Right forelimb (tissue), 1 donor: ENCODE results near the gene KRCC1.
"Not testable (repeated sequence)": the region's sequence is repeated elsewhere in the genome, so short reads cannot be mapped to it uniquely, and the experiment has no call there.

Experiments used
- DNase-seq: peaks from one replicate; pipeline ENCODE4 v3.0.0-alpha.2; 2018

The KRCC1 gene

DNA sequence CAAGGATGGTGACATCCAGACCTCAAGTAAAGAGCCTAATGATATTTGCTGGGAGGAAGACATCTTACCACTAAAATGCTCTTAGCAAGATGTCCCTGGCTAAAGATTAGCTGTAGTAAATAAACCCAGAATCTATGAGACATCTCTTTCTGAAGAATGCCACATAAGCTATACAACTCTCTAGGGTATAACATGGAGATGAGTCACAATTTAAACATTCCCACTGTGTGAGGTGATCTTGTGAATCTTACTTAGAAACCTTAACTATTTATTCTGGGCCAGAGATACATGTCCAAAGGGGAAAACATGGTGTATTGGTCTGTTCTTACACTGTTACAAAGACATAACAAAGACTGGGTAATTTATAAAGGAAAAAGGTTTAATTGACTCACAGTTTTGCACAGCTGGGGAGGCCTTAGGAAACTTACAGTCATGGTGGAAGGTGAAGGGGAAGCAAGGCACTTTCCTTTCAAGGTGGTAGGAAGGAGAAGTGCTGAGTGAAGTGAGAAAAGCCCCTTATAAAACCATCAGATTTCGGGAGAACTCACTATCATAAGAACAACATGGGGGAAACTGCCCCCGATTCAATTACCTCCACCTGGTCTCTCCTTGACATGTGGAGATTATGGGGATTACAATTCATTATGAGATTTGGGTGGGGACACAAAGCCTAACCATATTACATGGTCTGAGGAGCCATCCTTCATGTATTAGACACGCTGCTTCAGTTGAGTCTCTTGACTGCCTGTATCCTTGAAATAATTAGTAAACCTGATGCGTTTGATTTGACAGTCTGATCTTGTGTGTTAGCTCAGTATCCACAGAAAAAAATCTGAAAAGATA lies 17.1 kb downstream of the KRCC1 start:
- no peak for DNase-seq

DNA sequence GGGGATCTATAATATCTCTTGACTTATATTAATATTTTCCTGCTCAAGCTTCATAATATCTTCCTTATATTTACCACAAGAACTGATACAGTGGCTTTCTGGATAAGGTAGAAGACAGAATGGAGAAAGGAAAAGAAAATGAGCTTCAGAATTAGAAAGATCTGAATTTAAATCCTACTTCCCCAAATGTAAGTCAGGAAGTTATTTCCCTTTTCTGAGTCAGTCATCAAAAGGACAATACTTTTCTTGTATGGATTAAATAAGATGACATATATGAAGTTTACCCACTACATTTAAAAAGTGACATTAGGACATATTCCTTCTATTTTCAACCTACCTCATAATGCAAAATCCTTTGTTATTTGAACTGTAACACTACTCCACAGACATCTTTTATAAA lies 19.0 kb downstream of the KRCC1 start:
- no peak for DNase-seq

DNA sequence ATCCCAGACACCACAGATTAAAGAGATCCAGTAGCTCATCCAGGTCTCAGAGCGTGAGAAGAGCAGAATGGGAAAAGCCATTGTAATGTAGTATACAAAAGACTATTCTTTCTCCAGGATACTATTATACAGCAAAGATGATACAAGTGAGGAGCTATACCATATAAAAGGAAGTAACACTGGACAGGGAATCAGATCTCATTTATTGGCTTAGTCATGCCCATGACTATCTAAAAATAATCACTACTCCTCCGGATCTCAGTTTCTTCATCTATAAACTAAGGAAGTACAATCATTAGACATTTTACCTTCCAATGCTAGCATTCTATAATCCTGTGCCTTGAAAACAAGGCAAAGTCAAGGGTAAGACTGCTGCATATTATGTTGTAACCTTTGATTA lies 19.4 kb downstream of the KRCC1 start:
- no peak for DNase-seq

DNA sequence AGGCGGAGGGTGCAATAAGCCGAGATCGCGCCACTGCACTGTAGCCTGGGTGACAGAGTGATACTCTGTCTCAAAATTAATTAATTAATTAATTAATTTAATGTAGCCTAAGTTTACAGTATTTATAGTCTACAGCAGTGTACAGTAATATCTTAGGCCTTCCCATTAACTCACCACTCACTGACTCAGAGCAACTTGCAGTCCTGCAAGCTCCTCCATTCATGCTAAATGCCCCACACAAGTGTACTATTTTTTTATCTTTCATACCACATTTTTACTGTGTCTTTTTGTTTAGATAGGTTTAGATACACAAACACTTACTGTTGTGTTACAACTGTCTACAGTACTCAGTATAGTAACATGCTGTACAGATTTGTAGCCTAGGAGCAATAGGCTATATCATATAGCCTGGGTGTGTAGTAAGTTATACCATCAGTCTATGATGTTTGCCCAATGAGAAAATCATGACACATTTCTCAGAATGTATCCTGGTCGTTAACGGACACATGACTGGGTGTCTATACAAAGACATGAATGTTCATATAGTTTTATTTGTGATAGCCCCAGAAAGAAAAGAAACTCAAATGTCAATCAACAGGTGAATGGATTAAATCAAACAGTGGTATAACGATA lies 23.4 kb downstream of the KRCC1 start:
- no peak for DNase-seq

DNA sequence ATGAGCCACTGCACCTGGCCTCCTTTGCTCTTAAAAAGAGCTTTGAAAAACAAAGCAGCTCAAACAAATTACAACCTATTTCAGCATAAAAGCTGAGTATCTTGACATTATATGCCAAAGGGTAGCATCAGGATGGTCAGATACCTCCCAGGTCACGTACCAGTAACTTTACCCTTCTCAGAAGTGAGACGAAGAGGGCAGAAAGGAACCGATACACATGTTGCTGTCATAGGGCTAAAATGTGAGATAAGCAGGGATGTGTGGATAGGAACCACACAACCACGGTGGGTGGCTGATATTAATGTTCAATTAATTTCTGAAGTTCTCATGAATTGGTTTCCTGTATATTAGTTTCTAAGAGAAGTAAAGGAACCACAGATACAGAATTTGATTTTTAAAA lies 26.7 kb downstream of the KRCC1 start:
- DNase-seq = no peak

DNA sequence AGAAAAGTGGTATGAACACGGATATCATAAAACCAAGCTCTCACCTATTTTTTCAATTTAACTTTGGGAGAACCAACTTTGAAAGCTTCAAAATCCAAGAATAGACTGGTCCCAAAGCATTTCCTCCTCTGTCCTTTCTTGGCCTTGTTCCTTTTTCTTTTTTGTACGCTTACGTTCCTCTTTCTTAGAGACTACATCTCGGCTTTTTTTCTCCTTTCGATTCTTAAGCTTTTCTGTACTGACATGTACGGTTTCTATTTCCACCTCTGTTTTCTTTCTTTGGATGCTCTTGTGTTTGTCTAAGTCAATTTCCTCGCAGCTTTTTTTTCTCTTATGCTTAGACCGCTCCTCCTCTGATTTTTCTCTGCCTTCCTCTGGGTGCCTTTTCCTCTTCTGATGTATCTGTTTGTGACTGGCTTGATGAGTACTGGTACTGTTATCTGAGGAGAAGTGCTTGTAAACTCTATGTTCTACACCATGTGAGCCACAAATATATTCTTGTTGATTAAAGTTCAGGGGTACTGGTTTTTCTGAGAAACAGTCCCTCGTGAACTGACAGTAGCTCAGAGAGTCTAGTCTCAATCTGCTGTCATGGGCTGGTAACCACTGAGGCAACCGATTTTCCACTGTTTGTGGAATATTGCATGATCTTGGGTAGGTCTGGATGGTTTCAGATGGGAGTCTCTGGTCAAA lies 27.7 kb downstream of the KRCC1 start:
- DNase-seq = no peak

DNA sequence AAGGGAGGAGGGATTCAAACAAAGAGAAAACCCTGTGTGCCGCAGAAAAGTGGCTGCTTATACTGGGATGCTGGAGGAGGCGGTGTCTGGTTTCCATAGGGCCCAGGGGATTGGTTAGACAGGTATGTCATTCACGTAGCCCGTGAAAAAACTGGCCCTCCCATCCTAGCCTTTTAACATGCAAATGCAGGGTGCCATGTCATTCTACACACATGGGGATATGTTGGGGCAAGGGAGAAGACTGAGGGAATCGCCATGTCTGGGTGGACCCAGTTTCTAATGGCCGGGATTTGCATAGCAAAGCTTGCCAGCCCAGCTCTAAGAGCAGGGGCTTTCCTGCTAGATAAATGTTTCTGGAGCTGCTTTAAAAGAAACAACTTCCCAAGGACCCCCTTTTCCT lies 31.1 kb downstream of the KRCC1 start:
- DNase-seq = no peak

DNA sequence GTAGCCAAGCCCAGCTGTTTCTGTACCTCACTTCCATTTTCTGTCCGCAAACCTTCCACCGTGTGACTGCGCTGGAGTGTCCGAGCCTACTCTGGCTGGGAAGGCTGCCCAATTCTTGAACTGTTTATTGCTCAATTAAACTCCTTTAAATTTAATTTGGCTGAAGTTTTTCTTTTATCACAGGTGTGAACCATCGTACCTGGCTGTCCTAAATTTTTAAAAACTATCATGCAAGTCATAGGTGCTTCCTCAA lies 33.0 kb downstream of the KRCC1 start:
- no peak for DNase-seq

DNA sequence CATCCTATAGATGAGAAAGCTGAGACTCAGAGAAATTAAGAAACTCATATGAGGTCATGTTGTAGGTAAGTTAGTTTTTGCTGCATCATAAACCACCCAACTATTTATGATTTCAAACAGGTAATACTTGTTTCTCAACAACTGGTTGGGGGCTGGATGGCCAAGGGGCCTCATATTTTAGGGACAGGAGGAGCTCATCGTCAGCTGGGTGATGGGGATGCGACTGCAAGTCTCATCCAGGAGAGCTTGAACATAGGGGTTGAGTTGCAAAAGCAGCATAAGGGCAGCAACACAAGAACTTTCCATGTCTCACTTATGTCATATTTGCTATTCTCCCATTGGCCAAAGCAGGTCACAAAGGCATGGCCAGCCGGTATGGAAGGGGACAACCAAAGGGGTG lies 35.6 kb downstream of the KRCC1 start:
- DNase-seq = no peak

DNA sequence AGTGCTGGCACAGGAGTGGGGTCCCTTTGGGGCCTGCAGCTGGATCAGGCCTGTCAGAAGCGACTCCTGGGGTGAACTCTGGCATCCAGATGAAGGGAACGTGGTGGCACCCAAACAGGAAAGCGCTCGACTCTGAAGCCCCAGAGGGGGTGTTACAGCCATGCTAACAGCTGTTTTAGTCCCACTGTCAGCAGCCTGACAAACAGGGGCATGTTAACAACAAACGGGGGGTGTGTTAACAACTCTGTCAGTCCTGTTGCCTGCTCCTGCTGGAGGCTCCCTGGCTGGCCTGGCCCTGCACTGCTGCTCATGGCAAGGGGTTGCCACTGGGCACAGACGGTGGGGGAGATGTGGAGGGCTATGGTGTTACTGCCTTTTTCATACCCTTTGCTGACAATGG lies 36.7 kb downstream of the KRCC1 start:
- DNase-seq = no peak

DNA sequence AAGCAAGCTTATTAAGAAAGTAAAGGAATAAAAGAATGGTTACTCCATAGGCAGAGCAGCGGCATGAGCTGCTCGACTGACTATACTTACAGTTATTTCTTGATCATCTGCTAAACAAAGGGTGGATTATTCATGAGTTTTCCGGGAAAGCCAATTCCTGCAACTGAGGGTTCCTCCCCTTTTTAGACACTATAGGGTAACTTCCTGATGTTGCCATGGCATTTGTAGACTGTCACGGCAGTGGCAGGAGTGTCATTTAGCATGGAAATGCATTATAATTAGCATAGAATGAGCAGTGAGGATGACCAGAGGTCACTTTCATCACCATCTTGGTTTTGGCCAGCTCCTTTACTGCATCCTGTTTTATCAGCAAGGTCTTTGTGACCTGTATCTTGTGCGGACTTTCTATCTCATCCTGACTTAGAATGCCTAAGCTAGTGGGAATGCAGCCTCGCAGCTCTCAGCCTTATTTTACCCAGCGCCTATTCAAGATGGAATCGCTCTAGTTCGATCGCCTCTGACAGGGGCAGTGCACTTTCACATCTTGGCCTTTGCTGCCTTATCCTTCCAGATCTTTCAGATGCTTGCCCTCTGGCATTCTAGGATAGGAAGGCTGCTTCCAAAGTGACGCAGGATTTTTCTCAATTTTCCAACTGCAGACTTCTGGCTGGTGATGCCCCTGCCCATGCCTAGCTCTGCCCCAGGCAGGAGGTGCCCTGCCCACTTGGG lies 37.3 kb downstream of the KRCC1 start:
- DNase-seq = not testable (repeated sequence)

DNA sequence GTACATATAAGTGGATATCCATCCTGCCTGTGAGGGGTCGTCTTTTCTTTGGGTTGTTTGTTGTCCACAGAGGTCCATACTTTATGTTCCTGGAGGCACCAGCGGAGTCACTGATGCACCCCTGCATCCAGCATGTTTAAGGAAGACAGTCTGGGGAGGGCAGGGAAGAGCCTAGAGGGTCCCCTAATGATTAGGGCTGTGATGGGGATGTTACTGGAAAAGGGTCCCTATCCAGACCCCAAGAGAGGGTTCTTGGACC lies 37.9 kb downstream of the KRCC1 start:
- not testable (repeated sequence) for DNase-seq

DNA sequence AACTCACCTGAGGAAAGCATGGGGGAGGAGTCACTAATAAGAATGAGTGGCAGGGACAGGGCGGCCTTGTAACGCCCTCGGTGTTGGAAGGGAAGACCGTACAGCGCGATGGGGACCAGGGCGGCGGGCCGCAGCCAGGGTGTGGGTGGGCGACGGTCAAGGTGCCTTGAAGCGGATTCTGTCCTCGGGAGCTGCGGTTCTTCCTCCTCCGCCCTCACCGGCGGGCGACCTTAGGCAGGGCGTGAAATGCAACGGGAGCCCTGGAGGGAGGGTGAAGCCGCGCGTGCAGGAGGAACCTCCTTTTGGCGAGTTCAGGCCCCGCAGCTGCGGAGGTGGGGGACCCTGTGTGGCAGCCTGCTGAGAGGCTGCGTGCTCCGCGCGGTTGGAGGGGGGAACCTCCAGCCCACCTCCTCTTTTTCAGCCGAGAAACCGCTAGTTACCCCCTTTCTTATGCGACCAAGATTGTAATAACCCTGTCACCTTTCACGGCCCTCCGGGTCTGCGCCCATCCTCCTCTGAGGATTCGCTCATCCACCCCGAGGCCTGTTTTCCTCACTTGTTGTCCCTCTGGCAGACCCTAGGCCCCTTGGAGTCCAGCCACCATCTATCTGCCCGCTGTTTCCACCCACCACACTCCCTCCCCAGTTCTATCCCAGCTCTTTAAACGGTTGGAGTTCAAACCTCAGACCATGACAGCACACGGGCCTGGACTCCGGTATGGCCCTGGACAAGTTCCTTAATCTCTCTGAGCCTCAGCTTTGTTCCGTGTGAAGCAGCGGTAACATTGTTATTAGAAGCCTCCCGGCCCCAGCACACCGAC lies 38.4 kb downstream of the KRCC1 start:
- no peak for DNase-seq

DNA sequence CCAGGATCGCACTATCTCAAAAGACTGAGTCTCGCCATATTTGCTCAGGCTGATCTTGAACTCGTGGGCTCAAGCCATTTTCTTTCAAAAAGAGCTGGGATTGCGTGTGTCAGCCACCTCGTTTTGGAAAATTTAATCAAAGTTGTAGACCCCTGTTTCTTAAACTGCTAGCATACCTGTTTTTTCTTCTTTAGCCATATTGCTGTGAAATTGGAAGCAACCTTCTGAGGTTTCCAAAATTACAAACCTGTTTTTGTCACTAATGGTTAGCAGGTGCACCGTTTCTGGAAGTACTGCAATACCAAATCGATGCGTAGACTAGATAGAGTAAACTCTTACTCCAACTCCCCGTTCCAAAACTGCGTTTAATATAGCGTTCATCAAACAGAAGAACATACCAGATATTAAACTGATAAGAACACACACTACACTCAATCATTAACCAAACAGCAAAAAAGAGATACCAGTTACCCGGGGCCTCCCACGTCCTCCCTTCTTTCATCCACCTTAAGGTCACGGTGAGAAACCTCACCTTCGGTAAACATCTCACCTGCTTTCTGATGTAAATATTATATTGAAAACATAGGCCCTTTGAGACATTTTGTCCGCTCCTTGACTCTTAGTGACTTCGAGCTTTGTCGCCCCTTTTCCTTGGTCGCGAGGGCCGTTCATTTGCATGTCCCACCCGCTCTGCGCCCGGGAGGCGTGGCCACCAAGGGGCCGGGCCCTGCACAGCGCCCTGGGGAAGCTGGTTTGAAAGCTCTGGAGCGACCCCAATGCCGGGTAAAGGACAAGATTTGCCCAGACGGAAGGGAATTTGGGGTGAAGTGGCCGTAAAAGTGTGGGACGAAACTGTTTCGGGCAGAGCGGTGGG lies 39.3 kb downstream of the KRCC1 start, which contains the start of gene RNU2-63P:
RNU2-63P (minus strand) TSS at position 462 of the 874 bp plus-strand sequence.
- peak; percentile 83 for DNase-seq

DNA sequence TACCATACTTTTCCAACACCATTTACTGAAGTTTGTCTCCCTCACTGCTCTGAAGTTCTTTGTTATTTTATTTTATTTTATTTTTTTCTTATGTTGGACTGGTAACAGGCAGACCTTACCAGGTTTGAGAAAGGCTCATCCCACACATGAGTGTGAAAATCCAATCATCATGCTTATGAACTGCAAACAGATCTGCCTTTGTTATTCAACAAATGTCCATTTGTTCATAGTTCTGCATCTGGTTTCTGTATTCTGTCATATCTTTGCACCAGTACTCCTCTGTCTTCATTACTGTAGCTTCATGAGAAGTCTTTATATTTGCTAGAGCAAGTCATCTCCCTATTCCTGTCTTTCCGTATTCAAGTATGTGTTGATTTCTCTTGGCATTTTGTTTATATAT lies 44.6 kb downstream of the KRCC1 start:
- DNase-seq = no peak

DNA sequence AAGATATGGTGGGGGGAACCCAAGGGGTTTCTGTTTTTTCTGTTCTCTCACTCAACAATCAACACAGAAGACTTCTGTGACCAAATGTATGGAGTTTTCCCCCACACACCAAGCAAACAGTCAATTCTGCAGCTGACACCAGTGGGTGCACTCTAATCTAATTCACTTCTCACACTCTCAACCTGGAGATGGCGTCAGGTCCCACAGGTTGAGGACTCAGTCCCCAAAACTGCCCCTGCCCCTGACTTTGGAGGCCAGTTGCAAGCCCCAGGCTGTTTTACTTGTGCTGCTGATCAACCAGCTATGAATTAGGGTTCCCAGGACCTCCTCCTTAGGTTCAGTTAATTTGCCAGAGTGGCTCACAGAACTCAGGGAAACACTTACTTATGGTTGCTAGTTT lies 45.4 kb downstream of the KRCC1 start:
- DNase-seq = no peak

DNA sequence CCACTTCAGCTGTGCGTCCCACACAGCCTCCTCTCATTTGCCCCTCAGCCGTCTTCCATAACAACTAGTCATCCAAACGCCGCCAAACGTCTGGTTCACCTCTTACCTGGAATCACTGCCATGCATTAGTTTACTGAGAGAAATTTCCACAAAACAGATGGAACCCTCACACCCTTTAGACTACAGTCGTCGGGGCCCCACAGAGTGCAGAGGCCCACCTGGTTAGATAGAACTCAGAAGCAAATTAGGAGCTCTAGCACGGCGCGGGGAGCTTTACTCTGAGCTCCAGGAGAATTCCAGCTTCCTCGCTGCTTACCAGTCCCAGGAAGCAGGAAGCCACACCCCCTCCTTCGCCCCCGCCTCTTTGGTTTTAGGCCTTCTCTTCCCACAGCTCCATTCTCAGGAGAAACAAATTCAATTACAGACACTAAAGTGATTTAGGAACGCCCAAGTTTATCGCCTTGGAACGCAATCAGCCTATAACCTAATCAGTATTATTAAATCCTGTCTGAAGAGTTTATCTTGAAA lies 48.6 kb downstream of the KRCC1 start:
- DNase-seq = no peak

DNA sequence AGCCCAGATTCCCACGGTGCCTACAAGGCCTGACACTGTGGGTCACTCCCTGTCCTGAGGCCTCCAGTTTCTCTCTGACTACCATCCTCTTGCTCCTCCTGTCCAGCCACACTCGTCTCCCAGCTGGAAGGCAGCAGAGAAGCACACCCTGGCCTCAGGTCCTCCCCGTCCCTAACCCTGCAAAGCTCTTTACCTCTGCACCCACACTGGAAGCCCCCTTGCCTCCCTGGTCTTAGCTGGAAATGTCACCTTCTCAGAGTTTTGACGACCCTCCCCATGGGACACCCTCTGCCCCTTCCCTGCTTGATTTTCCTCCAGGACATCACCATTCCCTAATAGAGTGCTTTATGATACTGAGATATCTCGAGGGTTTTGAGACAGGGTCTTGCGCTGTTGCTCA lies 49.8 kb downstream of the KRCC1 start:
- DNase-seq = no peak

DNA sequence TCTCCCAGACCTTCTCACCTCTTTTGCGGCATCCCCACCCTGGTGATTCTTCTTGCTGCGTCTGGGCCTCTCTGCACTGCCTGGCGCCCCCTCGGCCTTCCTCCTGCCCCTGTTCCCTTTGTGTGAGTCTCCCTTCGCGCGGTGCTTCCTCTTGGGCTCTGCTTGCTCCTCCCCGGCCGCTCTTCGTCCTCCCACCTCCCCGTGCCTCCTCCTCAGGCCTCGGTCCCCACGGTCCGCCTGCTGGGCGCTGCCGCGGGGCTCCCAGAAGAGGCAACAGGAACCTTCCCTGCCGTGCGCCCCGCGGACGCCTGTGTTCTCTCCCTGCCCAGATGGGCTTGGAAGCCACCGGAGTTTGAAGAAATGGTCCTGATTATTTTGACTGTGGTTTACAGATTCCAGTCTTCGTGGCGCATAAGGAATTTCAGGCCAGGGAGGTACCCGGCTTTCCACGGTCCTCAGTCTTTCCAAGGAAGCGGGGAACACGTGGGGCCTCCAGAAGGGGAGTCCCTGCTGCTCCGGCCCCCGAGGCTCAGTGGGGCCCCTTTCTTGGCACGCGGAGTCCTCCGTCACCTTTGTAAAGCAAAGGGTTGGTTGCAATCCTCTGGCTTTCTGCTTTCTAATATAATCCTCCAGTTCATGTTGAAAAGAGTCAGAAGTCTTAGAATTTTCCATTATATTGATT lies 52.4 kb downstream of the KRCC1 start:
- DNase-seq = no peak

DNA sequence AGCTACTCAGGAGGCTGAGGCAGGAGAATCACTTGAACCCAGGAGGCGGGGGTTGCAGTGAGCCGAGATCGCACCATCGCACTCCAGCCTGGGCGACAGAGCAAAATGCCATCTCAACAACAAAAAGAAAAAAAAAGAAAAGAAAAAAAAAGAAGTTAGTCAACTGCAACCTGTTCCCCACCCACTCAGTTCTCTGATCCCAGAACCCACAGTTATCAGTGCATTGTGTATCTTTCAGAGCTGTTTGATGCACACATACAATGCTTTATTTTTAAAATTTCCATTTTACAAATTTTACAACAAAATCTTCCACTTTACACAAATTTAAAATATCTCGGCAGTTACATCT lies 53.2 kb downstream of the KRCC1 start:
- DNase-seq = no peak

DNA sequence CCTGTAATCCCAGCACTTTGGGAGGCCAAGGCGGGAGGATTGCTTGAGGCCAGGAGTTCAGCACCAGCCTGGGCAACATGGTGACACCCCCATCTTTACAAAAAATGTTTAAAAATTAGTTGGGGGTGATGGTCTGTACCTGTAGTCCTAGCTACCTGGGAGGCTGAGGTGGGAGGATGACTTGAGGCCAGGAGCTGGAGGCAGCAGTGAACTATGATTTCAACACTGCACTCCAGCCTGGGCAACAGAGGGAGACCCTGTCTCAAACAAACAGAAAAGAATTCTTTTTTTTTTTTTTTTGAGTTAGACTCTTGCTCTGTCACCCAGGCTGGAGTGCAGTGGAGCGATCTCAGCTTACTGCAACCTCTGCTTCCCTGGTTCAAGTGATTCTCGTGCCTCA lies 55.1 kb downstream of the KRCC1 start:
- DNase-seq = not testable (repeated sequence)
